GM21367 (cell line): Measurements from ENCODE around the gene RAB6A.

Experiments
- ATAC-seq: cut with Tn5 transposase; IDR thresholded peaks from one replicate; pipeline ENCODE4 v1.9.1; 2021; ENCODE audit not compliant: unreplicated experiment

Gene RAB6A

DNA sequence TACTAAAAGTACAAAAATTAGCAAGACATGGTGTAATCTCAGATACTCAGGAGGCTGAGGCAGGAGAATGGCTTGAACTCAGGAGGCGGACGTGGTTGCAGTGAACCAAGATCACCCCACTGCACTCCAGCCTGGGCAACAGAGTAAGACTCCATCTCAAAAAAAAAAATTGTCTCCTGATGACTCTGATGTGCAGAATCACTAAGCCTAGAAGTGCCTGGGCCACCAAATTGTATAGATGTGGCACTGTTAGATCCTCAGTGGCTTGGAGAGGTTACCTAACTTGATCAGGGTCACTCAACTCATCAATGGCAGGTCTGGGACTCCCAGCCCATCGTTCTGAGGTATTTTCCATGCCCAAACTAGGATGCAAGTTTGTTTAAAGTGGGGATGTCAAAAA lies 103.9 kb downstream of the RAB6A start:
- ATAC-seq = no peak

- no peak for ATAC-seq
Observed at GRCh38 chr11:73655686-73656085, 105.2 kb downstream of the RAB6A start.

- no peak for ATAC-seq
Observed at GRCh38 chr11:73654482-73655021, 106.3 kb downstream of the RAB6A start.

GRCh38 chr11:73653996-73654395 lies 106.9 kb downstream of the RAB6A start:
- ATAC-seq = no peak

DNA sequence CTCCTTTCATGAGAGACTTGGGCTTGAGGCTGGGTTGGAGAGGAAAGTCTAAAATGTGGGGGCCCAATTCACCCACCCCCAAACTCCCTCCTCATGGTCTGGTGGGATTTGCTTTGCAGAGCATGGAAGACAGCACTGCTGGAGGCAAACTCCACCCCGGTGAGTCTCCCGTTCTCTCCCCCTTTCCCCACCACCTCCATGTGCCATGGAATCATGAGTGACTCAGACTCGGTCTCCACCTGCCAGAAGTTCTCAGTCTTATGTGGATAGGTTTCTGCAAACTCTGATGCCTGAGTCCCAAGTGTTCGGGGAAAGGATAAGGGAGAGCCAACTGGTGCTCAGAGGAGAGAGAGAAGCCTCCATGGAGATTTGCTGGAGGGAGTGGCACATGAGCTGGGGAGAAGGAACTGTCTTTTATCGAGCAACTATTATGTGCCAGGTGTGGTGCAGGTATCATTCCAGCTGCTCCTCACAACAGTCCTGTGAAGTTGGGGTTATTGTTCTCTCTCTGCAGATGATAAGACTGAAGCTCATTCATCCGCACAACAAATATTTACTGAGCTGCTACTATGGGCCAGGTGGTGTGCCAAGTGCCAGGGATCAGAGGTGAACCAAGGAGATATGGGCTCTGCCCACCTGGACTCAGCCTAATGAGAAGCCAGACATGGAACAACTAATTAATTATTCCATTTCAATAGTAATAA lies 107.9 kb downstream of the RAB6A start:
- ATAC-seq = no peak

DNA sequence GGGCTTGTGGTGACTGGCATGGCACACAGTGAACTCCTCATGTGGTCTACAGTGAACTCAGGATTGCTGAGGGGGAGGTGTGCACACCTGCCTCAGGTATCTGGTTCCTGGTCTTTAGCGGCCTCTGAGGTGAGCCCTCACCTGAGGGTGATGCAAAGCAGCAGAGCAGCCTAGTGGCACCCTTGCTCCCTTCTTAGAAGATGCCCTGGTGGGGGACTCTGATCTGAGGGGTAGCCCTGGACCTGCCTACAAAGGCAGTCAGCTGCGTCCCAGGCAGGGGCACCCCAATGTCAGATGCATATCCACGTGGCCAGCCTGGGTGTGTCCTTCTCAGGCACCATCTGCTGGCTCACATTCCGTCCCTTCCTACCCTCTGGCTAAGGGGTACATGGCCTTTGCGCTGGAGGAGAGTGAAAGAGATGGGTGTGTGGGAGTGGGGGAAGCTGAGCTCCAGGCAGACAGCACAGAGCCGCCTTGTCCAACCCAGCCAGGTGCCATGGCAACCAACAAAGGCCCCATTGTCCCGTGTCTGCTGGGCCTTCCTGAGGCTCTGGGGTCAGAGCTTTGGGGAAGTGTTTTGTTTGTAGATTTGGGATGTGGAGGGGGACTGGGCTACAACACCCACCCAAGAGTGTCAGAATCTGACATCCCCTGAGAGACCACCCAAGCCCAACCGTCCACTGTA lies 108.7 kb downstream of the RAB6A start:
- ATAC-seq = no peak

DNA sequence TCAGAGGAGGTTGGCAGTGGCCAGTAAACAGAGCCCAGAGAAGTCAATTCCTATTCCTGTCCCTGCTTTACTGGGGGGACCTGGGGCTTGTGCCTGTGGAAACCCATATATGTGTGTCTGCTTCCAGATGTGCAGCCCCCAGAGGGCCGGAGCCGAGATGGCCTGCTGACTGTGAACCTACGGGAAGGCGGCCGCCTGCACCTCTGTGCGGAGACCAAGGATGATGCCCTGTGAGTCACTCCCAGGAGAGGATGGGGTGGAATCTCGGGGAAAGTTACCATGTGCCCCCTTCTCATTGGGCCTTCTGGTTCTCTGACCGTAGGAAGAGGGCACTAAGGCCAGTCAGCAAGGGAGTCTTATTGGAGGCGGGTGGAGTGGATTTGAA lies 109.2 kb downstream of the RAB6A start:
- no peak for ATAC-seq

DNA sequence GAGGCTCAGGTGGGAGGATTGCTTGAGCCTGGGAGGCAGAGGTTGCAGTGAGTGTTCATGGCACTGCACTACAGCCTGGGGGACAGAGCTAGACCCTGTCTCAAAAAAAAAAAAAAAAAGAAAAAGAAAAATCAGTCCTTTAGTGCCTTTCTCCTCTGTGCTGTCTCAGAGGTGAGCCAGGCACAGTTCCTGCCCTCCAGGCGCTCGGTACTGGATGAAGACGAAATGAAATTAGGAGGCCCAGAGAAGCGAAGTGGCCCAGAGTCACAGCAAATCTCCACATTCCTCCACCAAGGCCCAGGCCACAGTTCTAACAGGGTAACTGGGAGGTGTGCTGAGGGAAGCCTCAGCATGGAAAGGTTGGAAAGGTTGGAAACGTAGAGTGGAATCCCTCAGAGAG lies 109.6 kb downstream of the RAB6A start:
- ATAC-seq = no peak

DNA sequence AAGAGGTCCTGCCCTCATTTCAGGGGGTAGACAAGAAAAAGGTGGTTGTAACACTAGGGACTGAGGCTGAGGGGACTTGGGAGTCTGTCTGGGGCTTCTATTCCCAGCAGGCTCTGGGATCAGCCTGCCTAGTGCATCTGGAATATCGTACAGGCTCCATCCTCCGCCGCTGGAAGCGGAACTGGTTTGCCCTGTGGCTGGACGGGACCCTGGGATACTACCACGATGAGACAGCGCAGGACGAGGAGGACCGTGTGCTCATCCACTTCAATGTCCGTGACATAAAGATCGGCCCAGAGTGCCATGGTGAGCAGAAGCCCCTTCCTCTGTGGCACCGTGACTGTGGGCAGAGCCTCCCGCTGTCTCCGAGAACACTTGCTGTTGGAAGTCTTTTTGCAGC lies 110.5 kb downstream of the RAB6A start:
- no peak for ATAC-seq

DNA sequence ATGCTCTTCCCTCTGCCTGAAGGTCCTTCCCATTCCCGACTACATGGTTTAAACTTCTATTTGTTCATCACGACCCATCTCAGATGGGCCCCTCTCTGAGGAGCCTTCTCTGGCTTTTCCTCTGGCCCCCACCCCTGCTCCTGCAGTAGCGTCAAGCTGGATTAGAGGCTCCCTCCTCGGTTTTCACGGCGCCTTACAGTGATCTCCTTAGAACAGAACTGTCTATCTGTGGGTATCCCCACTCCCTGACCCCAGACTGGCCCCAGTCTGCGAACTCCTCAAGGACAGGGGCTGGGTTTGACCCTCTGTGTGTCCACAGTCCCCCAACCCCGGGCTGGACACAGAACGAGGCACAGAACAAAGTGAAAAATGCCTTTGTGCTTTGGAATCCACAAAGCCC lies 111.7 kb downstream of the RAB6A start:
- ATAC-seq = no peak

DNA sequence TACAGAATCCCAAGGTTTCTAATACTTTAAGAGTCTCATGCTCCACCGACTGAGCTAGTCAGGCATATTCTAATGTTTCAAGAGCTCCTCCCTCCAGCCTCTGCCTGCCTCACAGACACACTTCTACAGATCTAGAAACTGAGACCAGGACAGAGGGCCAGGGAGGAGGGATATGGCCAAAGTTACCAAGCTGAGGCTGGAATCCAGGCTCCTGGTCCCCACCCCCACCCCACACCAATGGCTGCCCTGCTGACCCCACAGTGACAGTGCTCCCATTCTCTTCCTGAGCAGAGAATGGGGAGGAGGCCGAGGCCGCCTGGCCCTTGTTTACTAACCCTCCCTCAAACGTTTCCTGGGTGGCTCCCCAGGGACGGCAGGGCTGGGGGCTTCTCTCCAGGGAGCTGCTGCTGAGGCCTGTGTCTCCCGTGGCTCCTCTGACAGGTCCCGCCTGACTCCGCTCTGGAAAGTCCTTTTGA lies 112.3 kb downstream of the RAB6A start:
- no peak for ATAC-seq

GRCh38 chr11:73648121-73648520 lies 112.8 kb downstream of the RAB6A start:
- no peak for ATAC-seq

DNA sequence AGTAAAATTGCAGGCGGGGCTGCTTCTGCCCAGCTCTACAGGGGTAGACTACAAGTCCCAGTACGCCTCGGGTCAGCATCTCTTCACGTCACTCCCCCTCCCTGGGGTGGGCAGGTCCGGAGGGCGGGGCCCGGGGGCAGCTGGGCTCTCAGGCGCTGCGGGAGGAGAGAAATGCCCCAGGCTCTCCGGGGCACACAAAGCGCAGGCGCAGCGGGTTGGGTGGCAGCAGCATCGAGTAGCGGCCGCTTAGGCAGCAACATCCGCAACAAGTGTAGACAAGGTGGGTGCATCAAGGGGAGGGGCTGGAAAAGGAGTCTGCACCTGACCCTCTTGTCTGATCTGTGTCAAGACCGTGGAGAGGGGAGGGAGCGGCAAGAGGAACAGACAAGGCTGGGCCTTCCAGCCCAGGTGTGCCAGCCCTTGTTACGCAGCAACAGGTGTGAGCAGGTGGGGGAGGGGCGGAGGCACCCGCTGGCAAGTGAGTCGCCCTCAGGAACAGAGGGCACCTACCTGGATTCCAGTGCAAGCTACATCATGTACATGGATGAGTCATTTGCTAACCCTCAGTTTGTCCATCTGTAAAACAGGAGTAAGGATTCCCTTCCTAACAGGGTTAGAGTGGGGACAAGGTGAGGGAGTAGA lies 113.3 kb downstream of the RAB6A start:
- ATAC-seq = peak; percentile 78

GRCh38 chr11:73645972-73646631 lies 114.8 kb downstream of the RAB6A start, which contains the start of gene PLEKHB1:
PLEKHB1 (plus strand) TSS chr11:73646581; CDS start chr11:73646609, 28 bp downstream.
- ATAC-seq = no peak

DNA sequence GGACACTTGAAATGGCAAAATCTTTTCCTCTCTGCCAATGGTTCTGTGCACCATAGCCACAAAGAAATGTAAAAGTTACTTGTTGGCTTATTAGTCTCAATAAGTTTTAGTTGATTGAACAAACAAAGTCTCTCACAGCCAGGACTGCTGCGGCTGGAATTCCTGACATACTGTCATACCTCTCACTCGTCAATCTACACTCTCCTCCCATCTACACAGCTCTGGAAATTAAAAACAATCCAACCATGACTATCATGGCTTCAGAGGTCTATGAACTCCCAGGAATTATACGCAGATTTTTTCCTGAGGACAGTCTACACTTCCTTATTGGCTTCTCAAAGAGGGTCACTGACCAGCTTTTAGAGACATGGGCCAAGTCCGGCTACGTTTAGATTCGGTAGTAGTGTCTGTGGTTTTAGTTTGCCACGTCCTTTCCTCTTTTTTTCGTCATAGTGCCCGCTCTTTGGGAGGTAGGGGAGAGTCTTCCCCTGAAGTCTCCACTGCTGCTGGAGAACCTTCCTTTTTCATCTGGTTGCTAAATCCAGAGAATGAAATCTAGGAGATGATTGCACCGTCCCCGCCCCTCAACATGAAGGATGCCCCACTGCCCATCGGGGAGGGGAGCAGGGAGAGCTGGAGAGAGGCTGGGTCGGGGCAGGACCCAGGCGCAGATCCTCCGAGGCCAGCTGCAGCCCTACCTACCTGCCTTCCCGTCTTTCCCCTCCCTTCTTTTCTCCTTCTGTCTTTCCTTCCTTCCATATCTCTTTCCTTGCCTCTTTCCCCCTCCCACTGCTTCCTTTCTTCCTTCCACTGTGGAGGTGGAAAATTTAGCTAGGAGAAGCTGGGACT lies 115.5 kb downstream of the RAB6A start:
- no peak for ATAC-seq

GRCh38 chr11:73641668-73642067 lies 119.2 kb downstream of the RAB6A start:
- ATAC-seq = no peak

GRCh38 chr11:73640592-73640991 lies 120.3 kb downstream of the RAB6A start:
- no peak for ATAC-seq

DNA sequence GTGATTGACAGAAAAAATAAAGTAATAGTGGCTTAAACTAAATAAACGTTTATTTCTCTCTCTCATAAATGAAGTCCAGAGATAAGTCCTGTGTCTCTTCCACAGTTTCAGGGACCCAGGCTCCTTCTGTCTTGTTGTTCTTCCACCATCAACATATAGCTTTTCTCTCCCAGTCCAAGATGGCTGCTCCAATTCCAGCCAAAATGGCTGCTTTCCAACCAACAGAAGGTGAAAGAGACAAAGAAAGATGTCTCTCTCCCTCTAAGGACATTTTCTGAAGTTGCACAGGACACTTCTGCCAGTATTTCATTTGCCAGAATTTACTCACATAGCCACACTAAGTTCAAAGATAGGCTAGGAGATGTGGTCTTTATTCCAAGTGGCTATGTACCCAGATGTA lies 123.9 kb downstream of the RAB6A start:
- ATAC-seq = no peak

- no peak for ATAC-seq
Observed at GRCh38 chr11:73636249-73636648, 124.6 kb downstream of the RAB6A start.

DNA sequence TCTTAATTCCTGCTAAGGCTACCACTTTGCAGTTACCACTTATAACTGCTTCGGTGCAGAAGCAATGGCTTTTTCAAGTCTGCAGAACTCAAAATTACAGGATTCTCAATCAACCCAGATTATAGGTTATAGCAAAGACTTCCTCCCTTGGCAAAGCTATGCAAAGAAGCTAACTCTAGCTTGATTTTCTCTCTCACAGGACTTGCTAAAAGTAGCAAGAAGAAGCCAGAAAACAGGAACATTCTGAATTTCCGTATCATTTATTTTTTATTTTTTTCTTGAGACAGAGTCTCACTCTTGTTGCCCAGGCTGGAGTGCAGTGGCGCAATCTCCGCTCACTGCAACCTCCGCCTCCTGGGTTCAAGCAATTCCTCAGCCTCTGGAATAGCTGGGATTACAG lies 125.2 kb downstream of the RAB6A start:
- ATAC-seq = no peak
